Measurements from ENCODE around the gene TMEM219.

DNA sequence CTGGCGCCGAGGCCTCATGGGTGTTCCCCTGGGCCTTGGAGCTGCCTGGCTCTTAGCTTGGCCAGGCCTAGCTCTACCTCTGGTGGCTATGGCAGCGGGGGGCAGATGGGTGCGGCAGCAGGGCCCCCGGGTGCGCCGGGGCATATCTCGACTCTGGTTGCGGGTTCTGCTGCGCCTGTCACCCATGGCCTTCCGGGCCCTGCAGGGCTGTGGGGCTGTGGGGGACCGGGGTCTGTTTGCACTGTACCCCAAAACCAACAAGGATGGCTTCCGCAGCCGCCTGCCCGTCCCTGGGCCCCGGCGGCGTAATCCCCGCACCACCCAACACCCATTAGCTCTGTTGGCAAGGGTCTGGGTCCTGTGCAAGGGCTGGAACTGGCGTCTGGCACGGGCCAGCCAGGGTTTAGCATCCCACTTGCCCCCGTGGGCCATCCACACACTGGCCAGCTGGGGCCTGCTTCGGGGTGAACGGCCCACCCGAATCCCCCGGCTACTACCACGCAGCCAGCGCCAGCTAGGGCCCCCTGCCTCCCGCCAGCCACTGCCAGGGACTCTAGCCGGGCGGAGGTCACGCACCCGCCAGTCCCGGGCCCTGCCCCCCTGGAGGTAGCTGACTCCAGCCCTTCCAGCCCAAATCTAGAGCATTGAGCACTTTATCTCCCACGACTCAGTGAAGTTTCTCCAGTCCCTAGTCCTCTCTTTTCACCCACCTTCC is 25.6 kb downstream of the TMEM219 start:
- TF ChIP-seq, protein P1, sequence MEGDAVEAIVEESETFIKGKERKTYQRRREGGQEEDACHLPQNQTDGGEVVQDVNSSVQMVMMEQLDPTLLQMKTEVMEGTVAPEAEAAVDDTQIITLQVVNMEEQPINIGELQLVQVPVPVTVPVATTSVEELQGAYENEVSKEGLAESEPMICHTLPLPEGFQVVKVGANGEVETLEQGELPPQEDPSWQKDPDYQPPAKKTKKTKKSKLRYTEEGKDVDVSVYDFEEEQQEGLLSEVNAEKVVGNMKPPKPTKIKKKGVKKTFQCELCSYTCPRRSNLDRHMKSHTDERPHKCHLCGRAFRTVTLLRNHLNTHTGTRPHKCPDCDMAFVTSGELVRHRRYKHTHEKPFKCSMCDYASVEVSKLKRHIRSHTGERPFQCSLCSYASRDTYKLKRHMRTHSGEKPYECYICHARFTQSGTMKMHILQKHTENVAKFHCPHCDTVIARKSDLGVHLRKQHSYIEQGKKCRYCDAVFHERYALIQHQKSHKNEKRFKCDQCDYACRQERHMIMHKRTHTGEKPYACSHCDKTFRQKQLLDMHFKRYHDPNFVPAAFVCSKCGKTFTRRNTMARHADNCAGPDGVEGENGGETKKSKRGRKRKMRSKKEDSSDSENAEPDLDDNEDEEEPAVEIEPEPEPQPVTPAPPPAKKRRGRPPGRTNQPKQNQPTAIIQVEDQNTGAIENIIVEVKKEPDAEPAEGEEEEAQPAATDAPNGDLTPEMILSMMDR (conservative IDR thresholded peaks at IDR 0.05; ENCODE audit: low read length), result no peak
- TF ChIP-seq EZH2phosphoT487 (IDR thresholded peaks at IDR 0.05; ENCODE audit: borderline replicate concordance), result no peak

Data from Loucy (cell line).